ENCODE results near the gene SHISA9. TPM values are rescaled to one million over a fixed set of nuclear protein-coding genes. Genes with fewer than 3 reads are reported as not detected.

SHISA9 gene
- total RNA-seq, 2 donors from 2014 or later, result 0.11 TPM; not detected in 1

DNA sequence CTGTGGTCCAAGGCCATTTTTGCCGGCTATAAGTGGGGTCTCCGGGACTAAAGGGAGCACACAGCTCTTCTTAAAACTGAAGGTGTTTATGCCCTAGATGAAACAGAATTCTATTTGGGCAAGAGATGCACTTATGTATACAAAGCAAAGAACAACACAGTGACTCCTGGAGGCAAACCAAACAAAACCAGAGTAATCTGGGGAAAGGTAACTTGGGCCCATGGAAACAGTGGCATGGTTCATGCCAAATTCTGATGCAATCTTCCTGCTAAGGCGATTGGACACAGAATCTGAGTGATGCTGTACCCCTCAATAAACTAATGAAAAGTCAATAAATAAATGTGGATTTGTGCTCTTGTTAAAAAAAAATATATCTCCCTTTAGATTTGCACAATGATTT, 20.2 kb upstream of the SHISA9 start:
- ATAC-seq (no peak), DNase-seq (ENCODE audit: low spot score) (no peak)
- Mint-ChIP-seq H3K4me3 (no peak overlapping the region), H3K4me1 (ENCODE audit: low read depth in 2 of 2) (no peaks in the 10 kb centered on the region), H3K27ac (no peak overlapping the region), H3K9me3 (no peaks in the 10 kb centered on the region), H3K27me3 (peaks cover 4 to 14% of the 10 kb centered on the region in 2 donors), H3K36me3 (no peaks in the 10 kb centered on the region)

DNA sequence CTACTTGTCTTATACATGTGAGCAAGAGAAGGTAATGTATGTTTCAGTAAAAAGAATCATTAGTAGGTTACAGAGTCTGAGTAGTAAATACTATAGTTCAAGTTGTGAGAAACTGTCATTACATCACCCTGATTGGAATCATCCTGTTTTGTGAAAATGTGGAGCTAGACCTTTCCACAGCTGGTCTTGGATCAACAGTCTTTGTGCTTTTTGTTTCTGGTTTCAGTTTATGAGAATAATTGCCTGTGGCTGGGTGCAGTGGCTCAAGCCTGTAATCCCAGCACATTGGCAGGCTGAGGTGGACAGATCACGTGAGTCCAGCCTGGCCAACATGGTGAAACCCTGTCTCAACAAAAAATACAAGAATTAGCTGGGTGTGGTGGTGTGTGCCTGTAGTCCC, 19.7 kb upstream of the SHISA9 start:
- ATAC-seq, result no peak
- H3K27me3 Mint-ChIP-seq, result peaks cover 4 to 18% of the 10 kb centered on the region in 2 donors
- no peak for DNase-seq (ENCODE audit: low spot score)
- H3K27ac Mint-ChIP-seq, result no peak overlapping the region
- no peaks in the 10 kb centered on the region for H3K9me3 Mint-ChIP-seq
- no peaks in the 10 kb centered on the region for H3K4me1 Mint-ChIP-seq (ENCODE audit: low read depth in 2 of 2)
- H3K4me3 Mint-ChIP-seq, result no peak overlapping the region
- H3K36me3 Mint-ChIP-seq, result no peaks in the 10 kb centered on the region

DNA sequence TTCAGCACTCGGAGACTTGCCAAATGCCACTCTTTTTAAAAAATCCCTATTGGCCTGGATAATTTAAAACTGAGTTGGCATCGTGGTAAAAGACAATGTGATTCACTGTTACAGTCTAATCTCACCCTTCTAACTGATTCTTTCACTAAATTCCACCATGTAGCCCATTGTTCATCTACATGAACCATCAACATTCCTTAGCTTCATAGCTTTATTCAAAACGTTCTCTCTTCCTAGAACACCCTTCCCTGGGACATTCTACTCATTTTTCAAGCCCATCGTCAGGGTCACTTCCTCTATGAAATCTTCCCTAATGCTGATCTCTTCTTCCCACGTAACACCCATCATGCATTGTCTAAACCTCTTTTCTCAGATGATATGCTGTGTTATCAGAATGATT, 15.7 kb upstream of the SHISA9 start:
- Mint-ChIP-seq H3K36me3 (no peaks in the 10 kb centered on the region), H3K4me1 (ENCODE audit: low read depth in 2 of 2) (no peaks in the 10 kb centered on the region)
- no peak for ATAC-seq

DNA sequence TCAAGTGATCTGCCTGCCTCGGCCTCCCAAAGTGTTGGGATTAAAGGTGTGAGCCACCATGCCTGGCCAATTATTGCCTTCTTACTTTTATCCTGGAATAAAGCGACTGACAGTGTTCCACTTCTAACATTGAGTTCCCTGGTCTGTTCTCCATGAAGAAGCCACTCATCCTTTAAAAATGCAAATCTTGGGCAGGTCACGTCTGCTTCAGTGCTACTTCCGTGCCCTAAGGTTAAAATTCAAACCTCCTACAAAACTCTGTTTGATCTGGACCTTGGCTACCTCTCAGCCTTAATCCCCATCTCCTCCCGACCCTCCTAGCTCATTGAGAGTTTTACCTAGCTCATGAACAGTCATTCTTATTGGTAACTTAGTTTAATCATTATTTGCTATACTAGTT, 9.6 kb upstream of the SHISA9 start:
- no peaks in the 10 kb centered on the region for H3K36me3 Mint-ChIP-seq
- H3K4me1 Mint-ChIP-seq (ENCODE audit: low read depth in 2 of 2), result no peaks in the 10 kb centered on the region
- H3K27ac Mint-ChIP-seq, result no peak overlapping the region
- H3K9me3 Mint-ChIP-seq, result no peaks in the 10 kb centered on the region
- no peak for ATAC-seq
- no peak for DNase-seq (ENCODE audit: low spot score)
- peaks cover 14 to 17% of the 10 kb centered on the region in 2 donors for H3K27me3 Mint-ChIP-seq
- no peak overlapping the region for H3K4me3 Mint-ChIP-seq

More for the DNA sequence above, 15.7 kb upstream of the SHISA9 start:
- H3K27me3 Mint-ChIP-seq, result peaks cover 13 to 23% of the 10 kb centered on the region in 2 donors
- no peak overlapping the region for H3K4me3 Mint-ChIP-seq
- no peaks in the 10 kb centered on the region for H3K9me3 Mint-ChIP-seq
- H3K27ac Mint-ChIP-seq, result no peak overlapping the region
- no peak for DNase-seq (ENCODE audit: low spot score)

DNA sequence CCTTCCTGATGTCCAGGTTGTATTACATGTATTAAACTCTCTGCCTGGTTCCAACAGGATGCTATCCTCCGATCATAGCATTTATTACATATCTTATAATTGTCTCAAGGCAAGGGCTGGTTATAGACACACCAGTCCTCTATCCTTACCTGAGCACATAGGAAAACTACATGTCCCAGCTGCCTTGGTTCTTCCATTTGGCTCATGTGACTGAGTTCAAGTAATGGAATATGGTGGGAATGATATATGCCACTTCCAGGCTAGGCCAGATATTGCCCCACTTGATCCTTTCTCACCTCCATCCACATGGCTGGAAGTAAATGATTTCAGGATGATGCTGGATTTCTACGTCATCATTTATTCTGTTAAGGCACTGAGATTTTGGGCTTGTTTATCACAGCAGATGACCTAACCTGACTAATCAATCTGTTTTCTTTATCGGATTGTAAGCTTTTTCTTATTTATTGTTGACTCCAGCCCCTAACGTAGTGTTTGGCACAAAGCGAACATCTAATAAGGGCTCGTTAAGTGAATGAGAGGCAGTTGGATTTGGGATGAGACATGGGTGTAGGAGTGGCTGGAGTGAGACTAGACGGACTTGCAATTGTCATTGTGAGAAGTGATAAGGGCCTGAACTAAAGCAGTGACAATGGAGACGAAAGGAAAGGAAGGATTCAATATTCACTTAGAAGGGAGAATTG, 8.2 kb upstream of the SHISA9 start:
- no peak overlapping the region for H3K4me3 Mint-ChIP-seq
- ATAC-seq (no peak), DNase-seq (ENCODE audit: low spot score) (no peak)
- H3K27me3 Mint-ChIP-seq, result peaks cover 8 to 12% of the 10 kb centered on the region in 2 donors
- H3K27ac Mint-ChIP-seq, result no peak overlapping the region
- H3K9me3 Mint-ChIP-seq, result no peaks in the 10 kb centered on the region
- H3K4me1 Mint-ChIP-seq (ENCODE audit: low read depth in 2 of 2), result no peaks in the 10 kb centered on the region
- H3K36me3 Mint-ChIP-seq, result no peaks in the 10 kb centered on the region

DNA sequence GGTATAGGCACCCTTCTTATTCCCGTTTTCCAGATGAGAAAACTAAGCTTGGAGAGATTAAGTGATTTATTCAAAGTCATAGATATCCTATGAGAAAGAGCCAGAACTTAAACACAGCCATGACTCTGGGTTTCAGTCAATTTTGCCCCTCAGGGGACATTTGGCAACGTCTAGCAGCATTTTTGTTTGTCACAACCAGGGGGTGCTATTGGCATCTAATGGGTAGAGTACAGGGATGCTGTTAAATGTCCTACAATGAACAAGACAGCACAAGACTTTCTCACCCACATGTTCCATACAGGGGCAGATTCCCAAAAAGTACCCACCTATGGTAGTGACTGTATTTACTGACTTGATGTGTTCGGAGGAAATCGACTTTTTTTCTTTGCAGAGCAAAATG, 4.8 kb upstream of the SHISA9 start:
- no peaks in the 10 kb centered on the region for H3K9me3 Mint-ChIP-seq
- H3K36me3 Mint-ChIP-seq, result no peaks in the 10 kb centered on the region
- H3K4me1 Mint-ChIP-seq (ENCODE audit: low read depth in 2 of 2), result no peaks in the 10 kb centered on the region
- no peak overlapping the region for H3K27ac Mint-ChIP-seq
- H3K4me3 Mint-ChIP-seq, result no peak overlapping the region
- ATAC-seq (no peak), DNase-seq (ENCODE audit: low spot score) (no peak)
- H3K27me3 Mint-ChIP-seq, result peaks cover 29 to 33% of the 10 kb centered on the region in 2 donors

DNA sequence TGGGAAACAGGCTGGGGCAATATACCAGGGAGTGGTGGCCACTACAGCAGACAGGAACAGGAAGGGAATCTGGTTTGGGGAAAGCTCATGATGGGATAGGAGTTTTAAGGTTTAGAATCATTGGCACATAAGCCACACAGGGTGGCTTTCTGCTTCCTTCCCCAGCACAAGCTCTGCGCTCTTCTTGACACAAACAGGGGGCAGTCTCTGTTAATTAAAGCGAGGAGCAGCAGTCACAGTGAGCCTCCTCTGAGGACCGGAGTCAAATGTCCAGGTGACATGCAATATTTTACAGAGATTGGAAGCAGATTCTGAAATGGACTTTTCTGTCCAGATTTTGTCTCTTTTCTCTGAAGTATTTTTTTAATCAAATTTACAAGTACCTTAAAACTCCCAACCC, 2.8 kb upstream of the SHISA9 start:
- DNase-seq (ENCODE audit: low spot score) (no peak), ATAC-seq (no peak)
- no peaks in the 10 kb centered on the region for H3K9me3 Mint-ChIP-seq
- no peak overlapping the region for H3K27ac Mint-ChIP-seq
- H3K4me1 Mint-ChIP-seq (ENCODE audit: low read depth in 2 of 2), result no peaks in the 10 kb centered on the region
- H3K27me3 Mint-ChIP-seq, result peaks cover 27 to 35% of the 10 kb centered on the region in 2 donors
- H3K4me3 Mint-ChIP-seq, result no peak overlapping the region
- no peaks in the 10 kb centered on the region for H3K36me3 Mint-ChIP-seq

DNA sequence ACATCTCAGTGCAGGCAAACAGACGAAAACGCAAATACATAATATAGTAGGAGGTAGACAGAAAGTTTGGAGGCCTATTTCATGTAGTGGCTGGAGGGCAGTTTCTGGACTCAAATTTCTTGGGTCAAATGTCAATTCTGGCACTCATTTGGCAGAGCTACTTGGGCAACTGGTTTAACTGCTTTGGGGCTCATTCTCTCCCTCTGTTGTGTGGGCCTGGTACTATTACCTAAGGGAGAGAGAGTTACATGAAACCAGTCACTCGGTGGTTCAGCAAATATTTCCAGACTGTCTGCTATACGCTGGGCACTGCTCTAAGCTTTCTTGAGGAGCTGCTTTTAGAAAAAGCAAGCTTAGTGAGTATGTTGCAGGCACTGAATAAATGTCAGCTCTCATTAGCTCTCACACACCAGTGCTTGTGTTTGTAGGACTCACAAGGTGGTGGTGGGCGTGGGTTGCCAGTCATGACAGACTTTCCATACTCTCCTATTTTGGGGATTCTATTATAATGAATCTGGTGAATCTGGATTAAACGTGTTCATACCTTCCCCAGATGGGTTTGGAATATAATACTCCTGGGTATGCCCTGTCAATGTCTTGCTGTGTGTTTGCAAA, 1.8 kb upstream of the SHISA9 start:
- Mint-ChIP-seq H3K4me1 (ENCODE audit: low read depth in 2 of 2) (no peaks in the 10 kb centered on the region), H3K9me3 (no peaks in the 10 kb centered on the region), H3K4me3 (no peak overlapping the region), H3K27ac (no peak overlapping the region), H3K36me3 (no peaks in the 10 kb centered on the region), H3K27me3 (peaks cover 27 to 38% of the 10 kb centered on the region in 2 donors)
- no peak for DNase-seq (ENCODE audit: low spot score)
- no peak for ATAC-seq

DNA sequence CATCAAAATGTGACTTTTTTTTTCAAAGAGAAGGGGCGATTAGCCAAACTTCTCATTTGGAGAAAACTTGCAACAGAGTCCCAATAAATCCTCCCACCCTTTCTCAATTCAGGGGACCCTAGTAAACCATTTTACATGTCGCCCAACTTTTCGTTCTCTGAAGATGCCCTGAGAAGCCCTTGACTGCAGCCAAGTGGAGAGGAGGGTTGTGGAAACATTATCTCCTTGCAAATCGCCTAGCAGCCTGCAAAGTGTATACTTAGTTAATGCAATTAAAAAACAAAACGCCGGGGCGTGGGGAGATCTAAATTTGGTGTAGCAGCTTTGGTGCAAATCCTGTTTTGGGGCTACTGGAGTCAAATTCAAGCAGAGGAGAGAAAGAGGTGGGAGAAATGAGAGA, 1.2 kb upstream of the SHISA9 start:
- Mint-ChIP-seq H3K27me3 (peaks cover 30 to 39% of the 10 kb centered on the region in 2 donors), H3K36me3 (no peaks in the 10 kb centered on the region), H3K27ac (no peak overlapping the region), H3K4me1 (ENCODE audit: low read depth in 2 of 2) (no peaks in the 10 kb centered on the region), H3K9me3 (no peaks in the 10 kb centered on the region), H3K4me3 (no peak overlapping the region)
- ATAC-seq, result no peak
- DNase-seq (ENCODE audit: low spot score), result no peak

DNA sequence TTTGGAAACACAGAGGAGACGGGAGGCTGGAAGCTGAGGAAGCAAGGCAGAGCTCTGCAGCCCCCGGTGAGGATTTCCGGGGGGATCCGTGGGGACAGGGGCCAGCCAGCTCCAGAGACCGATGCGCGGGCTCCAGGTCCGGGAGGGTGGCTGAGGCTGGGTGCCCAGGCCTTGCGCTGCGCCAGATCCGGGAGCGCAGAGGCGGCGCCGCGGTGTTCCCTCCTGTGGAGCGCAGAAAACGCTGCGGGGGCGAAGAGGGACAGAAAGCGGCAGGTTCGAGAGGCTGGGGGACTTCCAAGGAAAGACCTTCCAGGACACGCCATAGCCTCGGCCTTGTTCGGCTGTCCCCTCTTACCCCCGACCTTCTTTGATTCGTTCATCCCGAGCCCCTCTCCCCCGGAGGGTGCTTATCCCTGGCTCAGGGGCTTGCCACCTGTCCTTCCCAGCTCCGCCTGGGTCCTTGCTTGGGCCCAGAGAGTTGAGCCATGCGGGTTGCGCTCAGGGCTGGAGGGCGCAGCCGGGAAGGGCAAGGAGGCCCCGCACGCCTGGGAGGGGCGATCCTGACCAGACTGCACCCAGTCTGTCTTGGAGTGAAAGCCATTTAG, 697 bp upstream of the SHISA9 start:
- ATAC-seq, result peak in 1 of 2 donors; percentile 22
- DNase-seq (ENCODE audit: low spot score), result no peak
- Mint-ChIP-seq H3K36me3 (no peaks in the 10 kb centered on the region), H3K27ac (no peak overlapping the region), H3K4me1 (ENCODE audit: low read depth in 2 of 2) (no peaks in the 10 kb centered on the region), H3K4me3 (no peak overlapping the region), H3K27me3 (peaks cover 35 to 42% of the 10 kb centered on the region in 2 donors), H3K9me3 (no peaks in the 10 kb centered on the region)

DNA sequence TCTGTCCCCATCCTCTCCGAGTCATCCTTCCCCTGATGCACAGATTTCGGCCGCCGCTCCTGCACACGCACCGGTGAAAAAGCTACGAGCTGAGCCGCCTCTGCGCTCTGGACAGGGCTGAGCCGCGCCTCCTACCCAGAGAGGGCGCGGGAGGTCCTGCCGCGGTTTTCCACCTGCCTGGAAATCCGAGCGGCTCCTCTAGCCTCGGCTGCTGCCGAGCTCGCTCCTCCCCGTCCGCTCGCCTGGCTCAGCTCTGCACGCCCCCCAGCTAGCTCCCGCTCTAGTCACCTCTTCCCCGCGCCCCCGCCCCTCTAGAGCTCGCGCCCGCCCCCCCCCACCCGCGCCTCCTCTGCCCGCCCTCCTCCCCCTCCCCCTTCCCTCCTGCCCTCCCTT, 198 bp upstream of the SHISA9 start:
- Mint-ChIP-seq H3K4me1 (ENCODE audit: low read depth in 2 of 2) (no peaks in the 10 kb centered on the region), H3K27me3 (peaks cover 35 to 38% of the 10 kb centered on the region in 2 donors), H3K36me3 (no peaks in the 10 kb centered on the region), H3K9me3 (no peaks in the 10 kb centered on the region), H3K27ac (no peak overlapping the region), H3K4me3 (no peak overlapping the region)
- no peak for DNase-seq (ENCODE audit: low spot score)
- ATAC-seq, result peak in 1 of 2 donors; percentile 10

DNA sequence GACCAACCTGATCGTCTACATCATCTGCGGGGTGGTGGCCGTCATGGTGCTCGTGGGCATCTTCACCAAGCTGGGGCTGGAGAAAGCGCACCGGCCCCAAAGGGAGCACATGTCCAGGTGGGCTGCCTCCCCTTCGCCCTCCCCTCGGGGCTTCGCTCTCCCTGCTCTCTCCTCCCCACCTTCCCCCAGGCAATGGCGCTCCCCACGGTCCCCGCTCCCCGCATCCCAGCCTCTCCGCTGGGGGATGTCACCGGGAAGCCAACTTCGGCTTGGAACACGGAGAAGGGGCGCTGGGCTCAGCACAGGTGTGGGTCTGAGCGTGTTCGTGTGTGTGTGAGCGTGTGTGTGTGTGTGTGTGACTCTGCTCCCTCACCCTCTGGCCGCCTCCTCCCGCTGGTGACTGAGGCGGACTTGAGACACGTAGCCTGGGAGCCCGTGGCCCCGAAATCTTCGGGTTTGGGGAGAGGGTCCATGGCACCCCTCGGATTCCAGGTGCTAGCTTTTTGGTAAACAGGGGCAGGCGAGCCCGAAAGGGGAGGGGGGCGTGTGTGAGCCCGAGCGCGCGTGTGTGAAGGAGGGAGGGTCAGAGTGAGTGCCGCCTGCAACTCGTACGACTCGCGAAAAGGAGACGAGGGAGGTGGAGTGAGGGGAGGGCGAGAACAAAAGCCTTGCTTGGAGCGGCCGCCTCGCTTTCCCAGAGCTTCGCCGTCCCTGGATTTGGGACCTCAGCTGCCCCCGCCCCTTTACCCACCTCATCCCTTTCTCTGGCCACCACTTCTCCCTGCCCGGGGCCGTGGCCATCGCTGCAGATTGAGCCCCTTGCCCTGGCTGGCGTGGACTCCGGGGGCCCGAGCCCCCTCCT, 1.3 kb downstream of the SHISA9 start:
- Mint-ChIP-seq H3K36me3 (no peaks in the 10 kb centered on the region), H3K9me3 (no peaks in the 10 kb centered on the region), H3K27me3 (peaks cover 41 to 45% of the 10 kb centered on the region in 2 donors), H3K4me3 (no peak overlapping the region), H3K4me1 (ENCODE audit: low read depth in 2 of 2) (no peaks in the 10 kb centered on the region), H3K27ac (no peak overlapping the region)
- no peak for DNase-seq (ENCODE audit: low spot score)
- no peak for ATAC-seq

DNA sequence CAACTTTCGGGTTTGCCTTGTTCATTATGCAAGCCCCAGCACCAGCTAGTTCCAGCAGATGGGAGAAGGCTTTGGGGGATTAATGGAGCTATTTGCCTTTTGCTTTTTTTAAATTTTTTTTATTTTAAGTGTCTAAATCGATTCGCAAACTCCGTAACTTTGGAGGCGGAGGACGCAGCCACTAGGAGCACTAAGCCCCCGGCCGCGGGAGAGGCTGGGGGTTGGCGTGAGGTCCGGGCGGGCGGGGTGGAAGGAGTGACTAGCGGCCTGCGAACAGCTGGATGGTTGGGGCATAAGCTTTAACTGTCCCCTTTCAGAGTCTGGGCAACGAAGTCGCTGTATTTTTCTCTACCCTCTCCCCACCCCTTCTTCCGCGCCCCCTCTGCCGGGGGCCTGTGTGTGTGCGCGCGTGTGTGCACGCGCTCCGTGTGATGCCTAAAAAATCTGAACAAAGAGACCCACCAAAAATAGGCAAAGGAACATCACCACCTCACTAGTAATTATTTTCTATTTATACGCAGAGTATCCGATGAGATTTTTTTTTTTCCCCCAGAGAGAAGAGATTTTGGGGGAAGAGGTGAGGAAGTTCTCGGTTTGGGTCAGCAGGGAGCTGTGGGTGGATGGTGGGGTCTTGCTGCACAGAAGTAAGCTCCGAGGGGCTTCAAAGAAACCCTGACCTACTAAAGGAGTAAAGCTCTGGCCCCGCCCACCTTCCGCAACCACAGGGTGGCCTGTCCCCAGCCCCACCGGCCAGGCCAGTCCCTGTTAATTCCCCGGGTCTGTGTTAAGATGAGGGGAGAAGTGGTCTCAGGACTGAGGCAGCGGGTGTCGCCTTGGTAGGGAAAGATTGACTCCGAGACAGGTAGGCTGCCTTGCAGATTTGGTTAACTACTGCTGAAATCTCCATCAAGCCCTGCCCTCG, 2.3 kb downstream of the SHISA9 start:
- DNase-seq (ENCODE audit: low spot score) (no peak), ATAC-seq (no peak)
- H3K36me3 Mint-ChIP-seq, result no peaks in the 10 kb centered on the region
- H3K27me3 Mint-ChIP-seq, result peaks cover 35 to 42% of the 10 kb centered on the region in 2 donors
- no peak overlapping the region for H3K4me3 Mint-ChIP-seq
- no peaks in the 10 kb centered on the region for H3K4me1 Mint-ChIP-seq (ENCODE audit: low read depth in 2 of 2)
- H3K9me3 Mint-ChIP-seq, result no peaks in the 10 kb centered on the region
- no peak overlapping the region for H3K27ac Mint-ChIP-seq
